ENCODE data around the gene ATG2A. TPM values are rescaled to one million over a fixed set of nuclear protein-coding genes. Genes with fewer than 3 reads are reported as not detected.
A peak's percentile ranks its signal among the peaks of the same experiment; 100 is the strongest.

ATG2A gene
- 100 to 1,000 TPM in 1 of 5 experiments, 10 to 100 TPM in 4; 30.6 to 105 (median 36.2) TPM for total RNA-seq
- polyA plus RNA-seq, result 1 to 10 TPM; 3.4 to 5.2 TPM
- total RNA-seq, result 132 reads per million, percentile 89 among the genes with 10 or more reads in this experiment

DNA sequence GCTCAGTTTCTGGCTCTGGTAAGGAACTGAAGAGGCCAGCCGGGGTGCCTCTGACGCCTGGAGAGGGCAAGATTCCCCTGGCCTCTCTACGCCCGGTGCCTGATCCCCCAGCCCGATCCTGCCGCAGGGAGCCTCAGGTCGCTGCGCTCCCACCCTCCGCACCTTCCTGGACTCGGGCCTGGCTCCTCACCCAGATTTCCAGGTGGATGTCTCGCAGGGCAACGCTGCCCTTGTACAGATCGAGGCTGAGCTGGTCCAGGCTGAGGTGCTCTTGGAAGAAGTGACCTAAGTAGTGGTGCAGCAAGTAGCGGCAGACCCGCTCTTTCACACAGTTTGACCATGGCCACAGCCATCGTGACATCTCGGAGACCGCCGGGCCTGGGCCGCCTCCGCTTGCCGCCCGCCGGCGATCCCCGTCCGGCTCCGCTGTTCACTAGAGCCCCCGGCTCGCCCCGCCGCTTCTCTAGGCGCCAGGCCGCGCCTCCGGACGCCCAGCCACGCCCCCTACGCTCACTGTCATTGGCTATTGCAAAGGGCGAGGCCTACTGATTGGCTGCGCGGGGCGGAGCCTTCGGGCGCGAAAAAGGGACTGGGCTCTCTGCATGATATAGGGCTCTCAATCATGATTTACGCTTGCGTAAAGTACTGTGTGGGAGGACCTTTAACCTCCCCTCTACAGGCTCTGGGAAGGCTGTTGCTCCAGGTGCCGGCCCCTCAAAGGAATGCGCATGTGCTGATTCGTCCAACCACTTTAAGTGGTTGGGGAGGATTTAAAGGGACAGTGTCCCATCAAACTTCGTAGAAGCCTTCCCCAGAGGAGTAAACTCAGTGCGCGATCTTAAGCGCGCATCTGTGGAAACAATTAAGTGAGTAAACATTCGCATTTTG, at the start of gene ATG2A:
Gene ATG2A (minus strand): TSS at position 435 of the 888 bp plus-strand sequence. CDS start 74 bp downstream, at position 361.
- POLR2A ChIA-PET, result interaction anchor here (0.6 to 3.1 kb wide), 7 partner anchors 7 to 205 kb away, joined by 3 to 17 read pairs (median 3); partner anchors contain the start of genes FAU, MRPL49, PPP2R5B and RASGRP2
- CTCF ChIA-PET, result interaction anchor here (0.7 to 0.9 kb wide), 2 partner anchors 142 to 201 kb away, joined by 3 read pairs; no protein-coding TSS in a partner anchor
- peaks cover 18 to 22% of the 10 kb centered on the region in 2 donors for H3K4me1 ChIP-seq (ENCODE audit: control insufficient read depth in 2 of 2, insufficient read depth in 2 of 2, low read length in 2 of 2)
- peaks cover 0 to 26% (median 5%) of the 10 kb centered on the region in 3 experiments for H3K36me3 ChIP-seq (ENCODE audit: control insufficient read depth in 2 of 3, insufficient read depth in 3 of 3, low read length in 3 of 3)
- H3K9me3 ChIP-seq (ENCODE audit: control insufficient read depth in 2 of 3, low read length in 3 of 3), result no peaks in the 10 kb centered on the region
- intact Hi-C loops (cut with micrococcal nuclease), result loop anchor here (1.0 to 5.0 kb wide), 19 partner anchors 7 to 218 kb away; partner anchors contain the start of genes EHD1 (in 2 of the 2), PPP2R5B (in 2 of the 2), SF1 (in 2 of the 2) and SNX15 (in 2 of the 2)
- Mint-ChIP-seq H3K4me1 (peaks cover 14 to 33% (median 25%) of the 10 kb centered on the region in 7 donors), H3K27ac (peak within 1 kb of the TSS; percentile 81 to 99 (median 91)), H3K9me3 (no peaks in the 10 kb centered on the region), H3K27me3 (no peaks in the 10 kb centered on the region), H3K36me3 (peaks cover 0 to 3% (median 0%) of the 10 kb centered on the region in 5 donors), H3K4me3 (peak within 1 kb of the TSS; percentile 88 to 98 (median 91))
- H3K27ac ChIP-seq (ENCODE audit: low read depth, low read length), result peak within 1 kb of the TSS; percentile 83
- peak; percentile 97 for ATAC-seq
- H3K27me3 ChIP-seq (ENCODE audit: control insufficient read depth in 2 of 2, insufficient read depth in 2 of 2, low read length in 2 of 2), result no peaks in the 10 kb centered on the region
- peak within 1 kb of the TSS; percentile 92 for H3K4me3 ChIP-seq (ENCODE audit: low read length)
- peak; percentile 95 to 100 (median 99) for DNase-seq

DNA sequence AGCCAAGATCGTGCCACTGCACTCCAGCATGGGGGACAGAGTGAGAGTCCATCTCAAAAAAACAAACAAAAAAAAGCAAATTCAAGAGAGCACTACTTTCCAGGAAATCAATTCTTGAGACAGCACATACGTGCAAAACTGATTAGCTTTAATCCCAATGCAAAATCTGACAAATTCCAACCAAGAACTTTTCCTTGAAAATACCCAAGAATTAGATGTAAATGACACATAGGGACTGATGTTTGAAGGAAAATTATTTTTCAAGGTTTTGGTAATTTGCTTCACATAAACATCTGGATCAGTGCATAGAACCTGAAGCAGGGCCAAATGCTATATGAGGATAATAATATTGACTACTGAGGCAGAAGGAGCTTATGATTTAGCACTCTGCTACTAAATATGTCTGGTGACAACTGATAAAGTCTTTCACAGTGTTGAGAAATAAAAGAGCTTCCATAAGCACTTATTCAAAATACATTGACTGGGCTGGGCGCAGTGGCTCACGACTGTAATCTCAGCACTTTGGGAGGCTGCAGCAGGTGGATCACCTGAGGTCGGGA, 46.1 kb upstream of the ATG2A start:
- Histone ChIP-seq H3K4me3 (ENCODE audit: low read length) (no peak overlapping the region), H3K27me3 (ENCODE audit: control insufficient read depth in 2 of 2, insufficient read depth in 2 of 2, low read length in 2 of 2) (peaks cover 0 to 2% of the 10 kb centered on the region in 2 donors), H3K9me3 (ENCODE audit: control insufficient read depth in 2 of 3, low read length in 3 of 3) (no peaks in the 10 kb centered on the region), H3K4me1 (ENCODE audit: control insufficient read depth in 2 of 2, insufficient read depth in 2 of 2, low read length in 2 of 2) (no peaks in the 10 kb centered on the region), H3K36me3 (ENCODE audit: control insufficient read depth in 2 of 3, insufficient read depth in 3 of 3, low read length in 3 of 3) (no peaks in the 10 kb centered on the region), H3K27ac (ENCODE audit: low read depth, low read length) (no peak overlapping the region)
- Mint-ChIP-seq H3K9me3 (no peaks in the 10 kb centered on the region), H3K4me3 (no peak overlapping the region), H3K36me3 (no peaks in the 10 kb centered on the region), H3K4me1 (peaks cover 0 to 5% (median 0%) of the 10 kb centered on the region in 7 donors), H3K27me3 (peaks cover 0 to 9% (median 6%) of the 10 kb centered on the region in 5 donors), H3K27ac (no peak overlapping the region)
- ATAC-seq (no peak), DNase-seq (no peak)
- ChIA-PET CTCF (no interaction called here), POLR2A (no interaction called here)
- intact Hi-C loops (cut with micrococcal nuclease), result no loop called here

DNA sequence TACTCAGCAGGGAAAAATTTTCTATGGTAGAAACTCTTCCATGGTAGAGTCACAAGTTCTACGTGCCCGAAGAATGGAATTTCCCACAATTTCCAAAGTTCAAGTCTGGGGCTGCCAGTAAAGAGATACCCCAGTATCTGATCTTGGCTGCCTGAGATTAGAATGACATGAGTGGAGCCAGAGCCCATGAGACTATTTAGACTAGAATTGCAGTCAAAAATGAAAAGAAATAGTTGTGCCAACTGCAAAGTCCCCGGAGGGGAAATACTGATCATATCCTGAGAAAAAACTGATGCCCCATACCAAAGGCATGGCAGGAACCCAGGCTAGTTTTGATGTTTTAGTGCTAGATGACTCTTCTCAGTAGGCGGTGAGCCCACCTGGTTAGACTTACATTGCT, 43.7 kb upstream of the ATG2A start:
- POLR2A ChIA-PET, result no interaction called here
- H3K9me3 ChIP-seq (ENCODE audit: control insufficient read depth in 2 of 3, low read length in 3 of 3), result no peaks in the 10 kb centered on the region
- CTCF ChIA-PET, result no interaction called here
- H3K36me3 Mint-ChIP-seq, result no peaks in the 10 kb centered on the region
- H3K27ac Mint-ChIP-seq, result no peak overlapping the region
- no peaks in the 10 kb centered on the region for H3K36me3 ChIP-seq (ENCODE audit: control insufficient read depth in 2 of 3, insufficient read depth in 3 of 3, low read length in 3 of 3)
- peaks cover 0 to 11% (median 6%) of the 10 kb centered on the region in 5 donors for H3K27me3 Mint-ChIP-seq
- no peaks in the 10 kb centered on the region for H3K4me1 ChIP-seq (ENCODE audit: control insufficient read depth in 2 of 2, insufficient read depth in 2 of 2, low read length in 2 of 2)
- peaks cover 0 to 2% of the 10 kb centered on the region in 2 donors for H3K27me3 ChIP-seq (ENCODE audit: control insufficient read depth in 2 of 2, insufficient read depth in 2 of 2, low read length in 2 of 2)
- no peak overlapping the region for H3K4me3 ChIP-seq (ENCODE audit: low read length)
- intact Hi-C loops (cut with micrococcal nuclease), result no loop called here
- H3K4me1 Mint-ChIP-seq, result peaks cover 0 to 3% (median 0%) of the 10 kb centered on the region in 7 donors
- ATAC-seq (no peak), DNase-seq (no peak)
- no peaks in the 10 kb centered on the region for H3K9me3 Mint-ChIP-seq
- no peak overlapping the region for H3K27ac ChIP-seq (ENCODE audit: low read depth, low read length)
- no peak overlapping the region for H3K4me3 Mint-ChIP-seq

DNA sequence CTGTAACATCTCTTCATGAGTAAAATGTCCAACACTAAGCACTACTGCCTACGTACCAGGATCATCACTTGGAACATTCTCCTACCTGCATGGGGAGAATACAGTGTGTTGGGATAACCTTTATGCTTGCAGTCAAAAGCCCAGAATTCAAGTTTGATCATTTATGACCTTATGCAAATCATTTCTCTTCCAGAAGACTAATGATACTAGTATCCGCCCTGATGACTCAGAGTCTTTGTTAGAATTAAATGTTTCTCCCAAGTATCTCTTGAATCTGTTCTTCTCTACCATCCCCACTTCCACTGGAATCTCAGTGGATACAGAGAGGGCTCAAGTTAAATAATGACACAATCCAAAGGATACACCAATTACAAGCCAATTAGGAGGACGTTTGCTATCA, 42.5 kb upstream of the ATG2A start:
- CTCF ChIA-PET, result no interaction called here
- no peaks in the 10 kb centered on the region for H3K4me1 Mint-ChIP-seq
- POLR2A ChIA-PET, result no interaction called here

DNA sequence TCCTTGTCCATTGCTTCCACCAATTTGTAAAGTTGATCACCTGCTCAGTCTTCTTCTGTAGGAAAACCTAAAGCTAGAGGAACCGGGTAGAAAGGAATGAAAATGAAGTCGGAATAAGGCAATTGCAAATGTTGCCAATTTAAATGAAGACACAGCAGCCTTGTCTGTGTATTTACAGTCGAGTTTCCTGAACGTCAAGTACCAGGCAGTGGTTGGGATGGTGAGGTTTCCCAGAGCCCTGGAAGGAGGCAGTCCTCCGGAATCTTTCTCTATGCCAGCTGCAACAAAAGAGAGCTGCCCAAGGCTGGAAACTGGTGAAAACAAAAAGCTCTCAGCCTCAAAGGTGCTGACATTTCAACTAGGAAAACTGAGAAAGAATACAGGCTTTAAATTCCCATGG, 37.2 kb upstream of the ATG2A start:
- Histone ChIP-seq H3K4me3 (ENCODE audit: low read length) (no peak overlapping the region), H3K4me1 (ENCODE audit: control insufficient read depth in 2 of 2, insufficient read depth in 2 of 2, low read length in 2 of 2) (no peaks in the 10 kb centered on the region), H3K36me3 (ENCODE audit: control insufficient read depth in 2 of 3, insufficient read depth in 3 of 3, low read length in 3 of 3) (no peaks in the 10 kb centered on the region), H3K9me3 (ENCODE audit: control insufficient read depth in 2 of 3, low read length in 3 of 3) (no peaks in the 10 kb centered on the region), H3K27ac (ENCODE audit: low read depth, low read length) (no peak overlapping the region), H3K27me3 (ENCODE audit: control insufficient read depth in 2 of 2, insufficient read depth in 2 of 2, low read length in 2 of 2) (no peaks in the 10 kb centered on the region)
- no peaks in the 10 kb centered on the region for H3K36me3 Mint-ChIP-seq
- peaks cover 0 to 20% (median 5%) of the 10 kb centered on the region in 5 donors for H3K27me3 Mint-ChIP-seq
- H3K4me1 Mint-ChIP-seq, result no peaks in the 10 kb centered on the region
- DNase-seq (no peak), ATAC-seq (no peak)
- intact Hi-C loops (cut with micrococcal nuclease), result no loop called here
- ChIA-PET CTCF (no interaction called here), POLR2A (interaction anchor here (0.6 kb wide), 1 partner anchor 351 kb away, joined by 3 read pairs; no protein-coding TSS in a partner anchor)
- no peaks in the 10 kb centered on the region for H3K9me3 Mint-ChIP-seq
- no peak overlapping the region for H3K27ac Mint-ChIP-seq
- no peak overlapping the region for H3K4me3 Mint-ChIP-seq

More for the DNA sequence above, 42.5 kb upstream of the ATG2A start:
- ATAC-seq (no peak), DNase-seq (no peak)
- H3K9me3 Mint-ChIP-seq, result no peaks in the 10 kb centered on the region
- H3K4me3 Mint-ChIP-seq, result no peak overlapping the region
- H3K4me3 ChIP-seq (ENCODE audit: low read length), result no peak overlapping the region
- H3K27me3 ChIP-seq (ENCODE audit: control insufficient read depth in 2 of 2, insufficient read depth in 2 of 2, low read length in 2 of 2), result peaks cover 0 to 2% of the 10 kb centered on the region in 2 donors
- H3K36me3 ChIP-seq (ENCODE audit: control insufficient read depth in 2 of 3, insufficient read depth in 3 of 3, low read length in 3 of 3), result no peaks in the 10 kb centered on the region
- H3K9me3 ChIP-seq (ENCODE audit: control insufficient read depth in 2 of 3, low read length in 3 of 3), result no peaks in the 10 kb centered on the region
- no peaks in the 10 kb centered on the region for H3K4me1 ChIP-seq (ENCODE audit: control insufficient read depth in 2 of 2, insufficient read depth in 2 of 2, low read length in 2 of 2)
- no peak overlapping the region for H3K27ac ChIP-seq (ENCODE audit: low read depth, low read length)
- peak overlapping the region in 1 of 9 donors; percentile 6 for H3K27ac Mint-ChIP-seq
- H3K36me3 Mint-ChIP-seq, result no peaks in the 10 kb centered on the region
- peaks cover 0 to 12% (median 6%) of the 10 kb centered on the region in 5 donors for H3K27me3 Mint-ChIP-seq
- intact Hi-C loops (cut with micrococcal nuclease), result no loop called here

DNA sequence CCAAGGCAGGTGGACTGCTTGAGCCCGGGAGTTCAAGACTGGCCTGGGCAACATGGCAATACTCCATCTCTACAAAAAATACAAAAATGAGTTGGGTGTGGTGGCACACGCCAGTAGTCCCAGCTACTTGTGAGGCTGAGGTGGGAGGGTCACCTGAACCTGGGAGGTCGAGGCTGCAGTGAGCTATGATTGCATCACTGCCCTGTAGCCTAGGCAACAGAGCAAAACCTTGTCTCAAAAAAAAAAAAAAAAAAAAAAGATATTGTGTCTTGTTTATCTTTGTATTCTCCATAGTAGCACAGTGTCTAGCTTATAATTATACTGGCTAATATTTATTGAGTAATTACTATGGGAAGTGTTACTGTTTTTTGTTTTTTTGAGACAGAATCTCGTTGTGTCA, 34.5 kb upstream of the ATG2A start:
- Mint-ChIP-seq H3K36me3 (no peaks in the 10 kb centered on the region), H3K27ac (no peak overlapping the region), H3K4me1 (no peaks in the 10 kb centered on the region), H3K9me3 (no peaks in the 10 kb centered on the region), H3K4me3 (no peak overlapping the region), H3K27me3 (peaks cover 0 to 25% (median 5%) of the 10 kb centered on the region in 5 donors)
- POLR2A ChIA-PET, result interaction anchor here (0.6 to 0.7 kb wide), 2 partner anchors 255 to 810 kb away, joined by 3 to 5 read pairs; no protein-coding TSS in a partner anchor
- Histone ChIP-seq H3K36me3 (ENCODE audit: control insufficient read depth in 2 of 3, insufficient read depth in 3 of 3, low read length in 3 of 3) (no peaks in the 10 kb centered on the region), H3K27me3 (ENCODE audit: control insufficient read depth in 2 of 2, insufficient read depth in 2 of 2, low read length in 2 of 2) (no peaks in the 10 kb centered on the region), H3K9me3 (ENCODE audit: control insufficient read depth in 2 of 3, low read length in 3 of 3) (no peaks in the 10 kb centered on the region), H3K27ac (ENCODE audit: low read depth, low read length) (no peak overlapping the region), H3K4me3 (ENCODE audit: low read length) (no peak overlapping the region), H3K4me1 (ENCODE audit: control insufficient read depth in 2 of 2, insufficient read depth in 2 of 2, low read length in 2 of 2) (no peaks in the 10 kb centered on the region)
- ATAC-seq (no peak), DNase-seq (no peak)
- CTCF ChIA-PET, result interaction anchor here (0.6 kb wide), 2 partner anchors 165 to 465 kb away, joined by 4 read pairs; no protein-coding TSS in a partner anchor
- intact Hi-C loops (cut with micrococcal nuclease), result no loop called here

All from naive thymus-derived CD4-positive, alpha-beta T cell (primary cell).